ENCODE data around the gene CCDC106. TPM values are rescaled to one million over a fixed set of nuclear protein-coding genes. Genes with fewer than 3 reads are reported as not detected.
A peak's percentile ranks its signal among the peaks of the same experiment; 100 is the strongest.

CCDC106 gene
- total RNA-seq, 1 donor from 2014 or later = 8.3 TPM

DNA sequence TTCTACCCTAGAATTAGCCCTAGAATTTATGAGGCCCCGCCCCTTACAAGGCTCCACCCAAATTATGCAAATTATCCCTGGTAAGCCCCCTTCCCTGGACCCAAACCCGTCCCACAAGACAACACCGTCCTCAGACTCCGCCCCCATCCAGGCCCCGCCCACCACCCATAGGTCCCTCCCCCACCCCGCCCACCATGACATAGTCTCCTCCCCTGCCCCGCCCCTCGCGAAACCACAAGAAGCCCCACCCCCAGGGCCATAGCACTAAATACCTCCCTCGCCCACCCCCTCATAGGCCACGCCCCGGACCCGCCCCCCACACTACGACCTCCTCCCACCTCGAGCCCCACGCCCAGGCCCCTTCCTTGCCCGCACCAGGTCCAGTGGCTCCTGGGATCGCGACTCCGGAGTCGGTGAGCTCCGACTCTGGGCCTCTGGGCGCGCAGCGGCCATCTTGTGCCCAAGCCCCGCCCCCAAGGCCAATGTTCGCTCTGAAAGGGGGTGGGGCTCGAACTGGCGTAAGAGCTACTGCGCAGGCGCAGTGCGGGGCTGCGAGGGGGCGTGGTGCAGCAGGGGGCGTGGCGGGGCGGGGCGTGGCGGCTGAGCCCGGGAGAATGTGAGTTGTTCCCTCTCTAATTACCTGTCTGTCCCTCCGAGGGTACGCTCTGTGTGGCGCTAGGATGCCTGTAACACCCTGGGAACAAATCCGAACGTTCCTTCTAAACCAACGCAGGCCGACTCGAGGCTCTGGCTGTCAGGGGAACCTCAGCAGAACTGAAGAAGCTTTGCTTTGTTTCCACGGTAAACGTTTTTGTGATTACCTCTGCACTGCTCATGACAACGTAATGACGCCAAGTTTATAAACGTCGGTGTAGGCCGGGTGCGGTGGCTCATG is 23.7 kb upstream of the CCDC106 start, which contains the start of gene ZNF784:
TSS of gene ZNF784 (minus strand) at position 458 of the 895 bp plus-strand sequence. CDS start at position 453, 5 bp downstream.
- Histone ChIP-seq H3K27me3 (no peaks in the 10 kb centered on the region), H3K36me3 (no peaks in the 10 kb centered on the region), H3K4me1 (peaks cover 14% of the 10 kb centered on the region), H3K4me3 (peak within 1 kb of the TSS; percentile 64 to 69), H3K27ac (peak within 1 kb of the TSS; percentile 97), H3K9me3 (no peaks in the 10 kb centered on the region)
- DNase-seq (ENCODE audit: extremely low spot score in 2 of 2) = no peak
- TF ChIP-seq, protein P1, sequence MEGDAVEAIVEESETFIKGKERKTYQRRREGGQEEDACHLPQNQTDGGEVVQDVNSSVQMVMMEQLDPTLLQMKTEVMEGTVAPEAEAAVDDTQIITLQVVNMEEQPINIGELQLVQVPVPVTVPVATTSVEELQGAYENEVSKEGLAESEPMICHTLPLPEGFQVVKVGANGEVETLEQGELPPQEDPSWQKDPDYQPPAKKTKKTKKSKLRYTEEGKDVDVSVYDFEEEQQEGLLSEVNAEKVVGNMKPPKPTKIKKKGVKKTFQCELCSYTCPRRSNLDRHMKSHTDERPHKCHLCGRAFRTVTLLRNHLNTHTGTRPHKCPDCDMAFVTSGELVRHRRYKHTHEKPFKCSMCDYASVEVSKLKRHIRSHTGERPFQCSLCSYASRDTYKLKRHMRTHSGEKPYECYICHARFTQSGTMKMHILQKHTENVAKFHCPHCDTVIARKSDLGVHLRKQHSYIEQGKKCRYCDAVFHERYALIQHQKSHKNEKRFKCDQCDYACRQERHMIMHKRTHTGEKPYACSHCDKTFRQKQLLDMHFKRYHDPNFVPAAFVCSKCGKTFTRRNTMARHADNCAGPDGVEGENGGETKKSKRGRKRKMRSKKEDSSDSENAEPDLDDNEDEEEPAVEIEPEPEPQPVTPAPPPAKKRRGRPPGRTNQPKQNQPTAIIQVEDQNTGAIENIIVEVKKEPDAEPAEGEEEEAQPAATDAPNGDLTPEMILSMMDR (IDR thresholded peaks at IDR 0.05) = no peak
- peak; percentile 60 to 68 for TF ChIP-seq POLR2AphosphoS5 (IDR thresholded peaks at IDR 0.05; ENCODE audit: insufficient read depth in 1 of 2, low read depth in 1 of 2)
- TF ChIP-seq POLR2A (IDR thresholded peaks at IDR 0.05) = peak in 1 of 2 donors; percentile 8
- intact Hi-C loops (cut with DNase I) = no loop called here

DNA sequence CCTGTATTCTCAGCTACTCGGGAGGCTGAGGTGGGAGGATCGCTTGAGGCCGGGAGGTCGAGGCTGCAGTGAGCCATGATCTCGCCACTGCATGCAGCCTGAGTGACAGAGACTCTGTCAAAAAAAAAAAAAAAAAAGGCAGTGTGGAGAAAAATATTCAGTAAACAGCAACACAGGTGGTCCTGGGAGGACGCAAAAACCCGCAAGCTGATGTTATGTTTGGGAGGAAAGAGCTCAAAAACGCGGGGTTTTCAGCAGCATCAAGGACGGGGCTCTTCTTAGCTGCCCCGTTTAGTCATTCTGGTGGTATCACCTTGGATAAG is 23.0 kb upstream of the CCDC106 start:
- Histone ChIP-seq H3K27me3 (no peaks in the 10 kb centered on the region), H3K9me3 (no peaks in the 10 kb centered on the region), H3K36me3 (no peaks in the 10 kb centered on the region), H3K4me3 (peak overlapping the region; percentile 64 to 69), H3K4me1 (peaks cover 14% of the 10 kb centered on the region), H3K27ac (peak overlapping the region; percentile 97)
- TF ChIP-seq POLR2A (IDR thresholded peaks at IDR 0.05) (no peak), POLR2AphosphoS5 (IDR thresholded peaks at IDR 0.05; ENCODE audit: insufficient read depth in 1 of 2, low read depth in 1 of 2) (no peak)
- TF ChIP-seq, protein P1 (IDR thresholded peaks at IDR 0.05) = no peak
- DNase-seq (ENCODE audit: extremely low spot score in 2 of 2) = no peak
- intact Hi-C loops (cut with DNase I) = no loop called here

DNA sequence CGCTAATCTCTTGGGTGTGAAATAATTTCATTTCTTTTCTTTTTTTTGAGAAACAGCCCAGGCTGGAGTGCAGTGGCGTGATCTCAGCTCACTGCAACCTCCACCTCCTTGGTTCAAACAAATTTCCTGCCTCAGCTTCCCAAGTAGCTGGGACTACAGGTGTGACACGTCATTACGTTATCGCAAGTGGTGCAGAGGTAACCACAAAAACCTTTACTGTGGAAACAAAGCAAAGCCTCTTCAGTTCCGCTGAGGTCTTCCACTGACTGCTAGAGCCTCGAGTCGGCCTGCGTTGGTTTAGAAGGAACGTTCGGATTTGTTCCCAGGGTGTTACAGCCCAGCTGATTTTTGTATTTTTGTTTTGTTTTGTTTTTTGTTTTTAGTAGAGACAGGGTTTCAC is 21.7 kb upstream of the CCDC106 start:
- TF ChIP-seq POLR2AphosphoS5 (IDR thresholded peaks at IDR 0.05; ENCODE audit: insufficient read depth in 1 of 2, low read depth in 1 of 2) (no peak), POLR2A (IDR thresholded peaks at IDR 0.05) (no peak)
- TF ChIP-seq, protein P1 (IDR thresholded peaks at IDR 0.05) = no peak
- Histone ChIP-seq H3K36me3 (no peaks in the 10 kb centered on the region), H3K4me3 (no peak overlapping the region), H3K4me1 (peaks cover 14% of the 10 kb centered on the region), H3K27ac (no peak overlapping the region), H3K27me3 (no peaks in the 10 kb centered on the region), H3K9me3 (no peaks in the 10 kb centered on the region)
- DNase-seq (ENCODE audit: extremely low spot score in 2 of 2) = no peak
- intact Hi-C loops (cut with DNase I) = no loop called here

- intact Hi-C loops (cut with DNase I) = no loop called here
- Histone ChIP-seq H3K4me3 (no peak overlapping the region), H3K27ac (peak overlapping the region; percentile 44), H3K4me1 (peaks cover 29% of the 10 kb centered on the region), H3K27me3 (no peaks in the 10 kb centered on the region), H3K36me3 (no peaks in the 10 kb centered on the region), H3K9me3 (no peaks in the 10 kb centered on the region)
- TF ChIP-seq, protein P1 (IDR thresholded peaks at IDR 0.05) = peak; percentile 65 to 96 (median 94)
- TF ChIP-seq POLR2AphosphoS5 (IDR thresholded peaks at IDR 0.05; ENCODE audit: insufficient read depth in 1 of 2, low read depth in 1 of 2) (no peak), POLR2A (IDR thresholded peaks at IDR 0.05) (no peak)
- DNase-seq (ENCODE audit: extremely low spot score in 2 of 2) = no peak
Observed at GRCh38 chr19:55632463-55632834, 15.6 kb upstream of the CCDC106 start.

DNA sequence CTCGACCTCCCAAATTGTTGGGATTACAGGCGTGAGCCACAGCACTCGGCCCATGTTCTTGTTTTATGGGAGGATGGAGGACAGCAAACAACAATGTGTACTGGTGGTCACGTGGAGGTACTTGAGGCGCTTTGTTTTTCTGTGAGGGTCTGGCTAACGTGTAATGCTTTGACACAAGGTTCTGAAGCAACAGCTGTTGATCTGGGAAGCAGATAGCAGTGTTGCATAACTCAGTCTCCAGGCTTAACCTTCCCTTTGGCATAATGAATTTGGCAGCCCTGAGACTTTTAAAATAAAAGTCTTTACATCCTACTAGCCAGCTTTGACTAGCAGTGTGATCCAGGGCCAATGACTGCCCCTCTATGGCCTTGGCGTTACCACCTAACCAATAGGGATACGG is 14.2 kb upstream of the CCDC106 start:
- intact Hi-C loops (cut with DNase I) = no loop called here
- H3K27me3 ChIP-seq = no peaks in the 10 kb centered on the region
- H3K27ac ChIP-seq = no peak overlapping the region

More for the DNA sequence above, 14.2 kb upstream of the CCDC106 start:
- Histone ChIP-seq H3K4me1 (peaks cover 34% of the 10 kb centered on the region), H3K9me3 (no peaks in the 10 kb centered on the region), H3K36me3 (no peaks in the 10 kb centered on the region), H3K4me3 (no peak overlapping the region)
- no peak for TF ChIP-seq POLR2A (IDR thresholded peaks at IDR 0.05)
- TF ChIP-seq, protein P1 (IDR thresholded peaks at IDR 0.05) = no peak
- no peak for TF ChIP-seq POLR2AphosphoS5 (IDR thresholded peaks at IDR 0.05; ENCODE audit: insufficient read depth in 1 of 2, low read depth in 1 of 2)
- no peak for DNase-seq (ENCODE audit: extremely low spot score in 2 of 2)

All from vagina (tissue), 2 donors.